Measurements from ENCODE around the gene NLK.

- TF ChIP-seq CTCF (conservative IDR thresholded peaks at IDR 0.05 in 1 of 2, IDR thresholded peaks at IDR 0.05 in 1 of 2; ENCODE audit: low read depth in 1 of 2, low read length in 2 of 2) (no peak), EZH2 (IDR thresholded peaks at IDR 0.05; ENCODE audit: low read length, missing control alignments) (no peak)
Observed at GRCh38 chr17:28031174-28031573, 11.3 kb upstream of the NLK start.

Data from fibroblast of lung (primary cell).